ENCODE results near the gene UBD.

The UBD gene

GRCh38 chr6:29522227-29522626 lies 37.3 kb downstream of the UBD start:
- no peak for DNase-seq (ENCODE audit: low read depth in 2 of 2)

- no peak for DNase-seq (ENCODE audit: low read depth in 2 of 2)
These were observed 38.4 kb downstream of the UBD start for GRCh38 chr6:29521006-29521680.

GRCh38 chr6:29520232-29520631 lies 39.3 kb downstream of the UBD start:
- DNase-seq (ENCODE audit: low read depth in 2 of 2), result no peak

GRCh38 chr6:29519291-29520010 lies 40.1 kb downstream of the UBD start:
- no peak for DNase-seq (ENCODE audit: low read depth in 2 of 2)

- no peak for DNase-seq (ENCODE audit: low read depth in 2 of 2)
These were observed 41.6 kb downstream of the UBD start for GRCh38 chr6:29517728-29518440.

- DNase-seq (ENCODE audit: low read depth in 2 of 2), result no peak
These were observed 42.3 kb downstream of the UBD start for GRCh38 chr6:29517245-29517644.

GRCh38 chr6:29516108-29516507 lies 43.4 kb downstream of the UBD start:
- DNase-seq (ENCODE audit: low read depth in 2 of 2), result no peak

- no peak for DNase-seq (ENCODE audit: low read depth in 2 of 2)
These were observed 48.7 kb downstream of the UBD start for GRCh38 chr6:29510746-29511300.

GRCh38 chr6:29510202-29510601 lies 49.3 kb downstream of the UBD start:
- no peak for DNase-seq (ENCODE audit: low read depth in 2 of 2)

GRCh38 chr6:29509711-29510110 lies 49.8 kb downstream of the UBD start:
- no peak for DNase-seq (ENCODE audit: low read depth in 2 of 2)

- DNase-seq (ENCODE audit: low read depth in 2 of 2), result no peak
These were observed 50.3 kb downstream of the UBD start for GRCh38 chr6:29509239-29509638.

GRCh38 chr6:29507319-29507718 lies 52.2 kb downstream of the UBD start:
- DNase-seq (ENCODE audit: low read depth in 2 of 2), result no peak

GRCh38 chr6:29506446-29507067 lies 53.0 kb downstream of the UBD start:
- no peak for DNase-seq (ENCODE audit: low read depth in 2 of 2)

- DNase-seq (ENCODE audit: low read depth in 2 of 2), result no peak
These were observed 53.7 kb downstream of the UBD start for GRCh38 chr6:29505808-29506207.
